HG02642 (cell line): Measurements from ENCODE around the gene DHRS13.

Experiments
- ATAC-seq: cut with Tn5 transposase; IDR thresholded peaks from one replicate; pipeline ENCODE4 v1.9.1; 2021; ENCODE audit warnings: mild to moderate bottlenecking; ENCODE audit not compliant: unreplicated experiment, poor library complexity

The DHRS13 gene

GRCh38 chr17:28902819-28903545 is at the start of gene DHRS13:
TSS of gene DHRS13 (minus strand) at chr17:28903079. CDS start at chr17:28902944, 135 bp downstream.
- ATAC-seq, result peak; percentile 86

DNA sequence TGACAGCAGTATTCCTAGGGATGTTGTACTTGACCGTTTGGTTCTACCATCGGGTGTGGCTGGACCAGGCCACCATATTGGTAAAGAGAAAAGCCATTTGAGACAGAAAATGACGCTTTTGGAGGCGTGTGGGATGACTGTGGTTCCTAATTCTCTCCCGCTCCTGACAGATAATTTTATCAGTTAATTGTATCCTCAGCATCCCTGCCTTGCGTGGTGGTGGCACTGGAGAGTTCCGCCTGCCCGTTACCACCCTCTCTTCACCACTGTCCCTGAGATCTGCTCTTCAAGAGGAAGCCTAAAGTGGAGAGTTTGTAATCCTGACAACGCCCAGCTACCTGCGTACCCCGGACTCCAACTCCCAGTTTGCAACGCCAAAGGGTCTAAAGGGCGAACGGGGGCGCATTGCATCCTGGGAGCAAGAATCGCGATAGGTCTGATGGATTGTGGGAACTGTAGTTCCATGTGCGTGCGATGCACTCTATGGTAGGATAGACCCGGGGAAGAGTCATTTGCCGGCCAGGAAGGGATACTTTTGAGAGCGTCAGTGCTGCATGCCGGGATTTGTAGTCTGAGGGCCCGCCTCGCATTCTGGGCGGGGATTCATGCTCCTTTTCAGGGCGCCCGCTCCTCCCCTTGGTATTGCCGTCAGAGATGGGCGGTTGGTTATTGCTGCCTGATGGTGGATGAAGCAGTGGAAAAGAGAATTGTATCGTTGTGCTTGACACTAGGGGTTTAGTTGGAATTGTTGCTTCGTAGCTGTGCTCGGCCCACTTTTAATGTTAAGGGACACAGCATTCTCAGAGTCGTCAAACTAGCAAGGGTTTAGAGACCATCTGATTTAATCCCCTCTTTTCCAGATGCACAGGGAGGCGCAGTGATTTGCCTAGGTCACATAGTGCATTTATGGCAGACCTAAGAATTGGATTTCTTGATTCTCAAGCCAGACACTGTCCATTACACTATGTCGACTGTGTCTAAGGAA is 49.4 kb upstream of the DHRS13 start:
- ATAC-seq, result peak; percentile 60

- peak; percentile 61 for ATAC-seq
These were observed 48.6 kb upstream of the DHRS13 start, which contains the start of gene PHF12 for GRCh38 chr17:28951428-28951990. TSS of gene PHF12 (minus strand) at chr17:28951518. CDS start at chr17:28950960, 558 bp downstream.

- ATAC-seq, result no peak
These were observed 48.0 kb upstream of the DHRS13 start for GRCh38 chr17:28950752-28951427.

DNA sequence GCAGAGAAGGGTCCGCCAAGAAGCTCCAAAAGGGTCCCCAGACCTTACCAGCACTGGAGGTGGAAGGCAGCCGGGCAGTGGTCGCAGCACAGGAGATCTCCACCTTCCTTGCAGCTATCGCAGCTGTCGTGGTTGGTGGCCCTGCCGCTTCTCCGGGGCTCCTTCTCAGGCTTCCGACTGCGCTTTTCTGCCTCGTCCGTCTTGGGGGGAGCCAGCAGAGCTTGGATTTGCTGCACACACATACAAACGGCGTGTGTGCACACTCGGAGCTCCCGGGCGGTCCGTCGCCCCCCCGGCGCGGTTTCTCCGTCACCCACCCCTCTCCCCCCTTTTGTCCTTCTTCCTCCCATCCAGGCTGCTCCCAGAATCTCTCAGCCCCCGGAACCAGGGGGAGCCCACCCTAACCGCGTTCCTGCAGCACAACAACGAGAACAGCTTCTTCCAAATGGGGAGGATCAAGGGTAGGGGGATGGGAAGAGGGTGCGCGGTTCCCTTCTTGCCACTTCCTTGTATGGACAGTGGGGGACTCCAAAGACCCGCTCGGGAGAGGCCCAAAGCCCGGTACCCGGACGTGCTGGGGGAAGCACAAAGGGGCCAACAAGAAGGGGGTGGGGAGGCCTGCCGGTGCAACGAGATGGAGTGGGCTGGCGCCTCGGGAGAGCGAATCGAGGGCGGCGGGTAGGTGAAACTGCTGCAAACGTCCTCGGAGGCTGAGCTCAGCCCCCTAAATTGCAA is 47.3 kb upstream of the DHRS13 start:
- no peak for ATAC-seq

DNA sequence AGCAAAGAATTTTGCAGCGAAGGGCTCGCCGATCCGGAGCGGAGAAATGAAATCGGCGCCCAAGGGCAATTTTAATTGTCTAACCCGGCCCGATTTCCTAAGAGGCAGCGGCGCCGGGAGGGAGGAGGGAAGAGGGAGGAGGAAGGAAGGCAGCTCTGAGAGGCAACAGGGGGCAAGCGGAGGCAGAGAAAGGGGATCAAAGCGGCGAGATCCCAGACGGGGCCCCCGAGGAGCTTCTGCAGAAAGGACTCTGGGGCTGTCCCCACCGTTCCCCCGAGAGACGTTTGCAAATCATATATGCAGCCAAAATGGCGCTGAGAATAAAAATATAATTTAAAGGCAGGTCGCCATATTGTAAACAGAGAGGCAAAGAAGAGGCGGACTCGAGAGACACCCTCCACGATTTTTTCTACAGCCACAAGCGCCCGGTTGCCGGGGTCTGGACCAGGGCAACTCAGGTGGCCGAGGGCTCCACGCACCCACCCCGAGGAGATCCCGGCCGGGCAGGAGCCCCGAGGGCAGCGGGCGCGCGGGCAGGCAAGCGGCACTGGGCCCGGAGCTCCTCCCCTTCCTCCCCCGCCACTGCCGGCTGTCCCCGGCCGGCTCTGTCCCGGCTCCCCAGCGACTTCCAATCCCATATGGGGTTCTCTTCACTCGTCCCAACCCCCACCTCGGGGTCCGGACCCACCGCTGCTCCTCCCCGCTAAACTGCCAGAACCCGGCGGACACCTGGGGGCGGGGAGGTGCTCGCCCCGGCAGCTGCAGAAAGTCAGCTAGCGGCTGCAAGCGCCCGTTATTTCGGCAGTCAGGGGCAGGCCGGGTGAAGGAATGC is 46.5 kb upstream of the DHRS13 start:
- ATAC-seq, result no peak

DNA sequence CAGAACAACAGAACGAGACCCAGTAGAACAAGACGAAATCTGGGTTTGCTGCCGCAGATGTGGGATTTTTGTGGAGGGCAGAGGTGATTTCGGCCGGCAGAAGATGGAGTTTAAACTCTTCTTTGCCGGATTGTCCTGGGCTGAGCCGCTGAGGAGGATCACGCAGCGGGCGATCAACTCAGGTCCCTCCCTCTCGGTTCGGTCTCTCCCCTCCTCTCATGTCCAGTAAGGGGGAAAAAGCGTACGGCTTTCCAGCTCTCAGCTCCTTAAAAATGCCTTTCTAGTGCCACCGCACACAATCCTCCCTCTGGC is 46.0 kb upstream of the DHRS13 start:
- ATAC-seq, result no peak

DNA sequence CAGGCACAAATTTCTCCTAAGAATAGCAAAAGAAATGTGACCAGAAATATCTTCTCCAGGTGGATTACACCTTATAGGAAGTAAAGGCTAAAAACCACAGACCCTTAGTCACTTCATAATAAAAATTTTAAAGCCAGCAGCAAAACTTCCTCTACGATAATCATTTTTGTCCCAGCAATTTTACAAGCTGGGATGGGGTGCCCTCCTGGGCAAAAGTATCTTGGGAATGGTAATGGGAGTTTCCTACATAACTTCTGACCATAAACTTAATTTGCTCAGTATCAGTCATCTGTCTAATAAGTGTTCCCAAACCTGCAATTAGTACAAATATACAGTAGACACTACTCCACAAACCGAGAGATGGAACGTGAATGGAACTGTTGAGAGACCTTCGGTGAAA is 45.5 kb upstream of the DHRS13 start:
- no peak for ATAC-seq

DNA sequence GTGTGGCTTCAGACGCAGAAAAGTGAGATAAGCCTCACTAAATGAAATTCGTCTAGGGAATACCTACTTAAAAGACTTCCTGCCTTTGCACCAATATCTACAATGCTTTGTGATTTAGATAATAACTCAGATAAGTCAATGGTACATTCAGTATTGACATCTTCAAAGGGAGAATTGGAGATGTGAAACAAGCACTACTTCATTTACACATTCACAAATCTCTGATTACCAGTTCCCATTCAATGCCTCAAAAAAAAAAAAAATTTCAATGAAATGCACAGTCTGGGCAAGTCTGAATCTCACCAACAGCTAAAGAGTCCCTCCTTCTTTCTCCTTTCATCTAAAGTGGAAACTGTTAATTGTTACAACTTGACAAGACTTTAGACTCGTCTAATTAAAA is 44.8 kb upstream of the DHRS13 start:
- ATAC-seq, result no peak

- no peak for ATAC-seq
These were observed 43.4 kb upstream of the DHRS13 start for GRCh38 chr17:28946239-28946638.

DNA sequence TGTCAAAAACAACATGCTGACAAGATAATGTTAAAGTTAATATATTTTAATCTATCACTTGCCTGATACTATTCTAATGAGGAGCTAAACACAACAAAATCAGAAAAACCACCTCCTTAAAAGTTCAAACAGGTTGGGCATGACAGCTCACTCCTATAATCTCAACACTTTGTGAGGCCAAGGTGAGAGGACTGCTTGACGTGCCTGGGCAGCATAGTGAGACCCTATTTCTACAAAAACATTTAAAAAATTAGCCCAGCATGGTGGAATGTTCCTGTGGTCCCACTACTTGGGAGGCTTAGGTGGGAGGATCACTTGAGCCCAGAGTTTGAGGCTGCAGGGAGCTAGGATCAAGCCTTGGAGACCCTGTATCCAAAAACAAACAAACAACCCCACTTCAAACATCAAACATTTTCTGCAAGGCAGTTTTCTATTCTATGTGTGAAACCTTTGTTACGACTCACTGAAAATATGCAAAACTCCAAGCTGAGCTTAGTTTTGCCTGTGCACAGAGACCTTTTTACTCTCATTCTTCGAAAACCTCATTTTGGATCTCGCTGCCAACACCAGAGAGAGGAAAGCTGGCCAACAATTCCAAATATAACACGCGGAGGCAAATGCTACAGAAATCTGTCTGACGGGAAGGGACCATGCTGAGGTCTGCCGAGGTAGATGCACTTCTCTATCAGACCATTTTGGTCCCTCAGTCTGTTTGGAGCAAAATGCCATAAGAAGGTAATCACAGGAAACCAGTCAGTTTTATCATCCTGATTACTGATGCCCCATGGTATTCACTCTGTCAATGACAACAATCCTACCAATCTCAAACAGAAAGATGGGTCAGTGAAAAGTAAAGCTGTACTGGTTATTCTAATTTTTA is 42.2 kb upstream of the DHRS13 start:
- ATAC-seq, result no peak

DNA sequence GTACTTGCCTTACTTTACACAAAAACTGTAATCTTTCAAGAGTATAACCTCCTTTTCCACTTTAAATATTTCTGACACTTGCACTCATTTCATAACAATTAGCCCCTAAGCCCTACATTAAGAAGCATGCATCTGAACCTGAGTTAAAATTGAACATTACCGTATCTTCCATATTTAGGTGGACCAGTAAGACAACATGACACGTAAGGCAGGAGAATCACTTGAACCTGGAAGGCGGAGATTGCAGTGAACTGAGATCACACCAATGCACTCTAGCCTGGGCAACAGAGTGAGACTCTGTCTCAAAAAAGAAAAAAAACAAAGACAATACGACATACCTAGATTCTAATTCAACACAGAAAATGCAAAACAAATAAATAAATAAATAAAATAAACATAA is 41.5 kb upstream of the DHRS13 start:
- ATAC-seq, result no peak

DNA sequence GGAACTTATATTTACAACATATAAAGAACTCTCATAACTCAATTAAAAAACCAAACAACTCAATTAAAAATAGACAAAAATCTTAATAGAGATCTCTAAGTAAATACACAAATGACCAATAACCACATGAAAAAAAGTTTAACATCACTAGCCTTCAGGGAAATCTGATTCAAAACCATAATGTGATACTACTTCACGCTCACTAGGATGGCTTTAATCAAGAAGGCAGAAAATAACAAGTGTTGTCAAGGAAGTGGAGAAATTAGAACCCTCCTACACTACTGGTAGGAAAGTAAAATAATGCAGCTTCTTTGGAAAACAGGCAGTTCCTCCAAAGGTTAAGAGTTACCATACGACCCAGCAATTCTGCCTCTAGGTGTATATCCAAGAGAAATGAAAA is 40.0 kb upstream of the DHRS13 start:
- no peak for ATAC-seq

DNA sequence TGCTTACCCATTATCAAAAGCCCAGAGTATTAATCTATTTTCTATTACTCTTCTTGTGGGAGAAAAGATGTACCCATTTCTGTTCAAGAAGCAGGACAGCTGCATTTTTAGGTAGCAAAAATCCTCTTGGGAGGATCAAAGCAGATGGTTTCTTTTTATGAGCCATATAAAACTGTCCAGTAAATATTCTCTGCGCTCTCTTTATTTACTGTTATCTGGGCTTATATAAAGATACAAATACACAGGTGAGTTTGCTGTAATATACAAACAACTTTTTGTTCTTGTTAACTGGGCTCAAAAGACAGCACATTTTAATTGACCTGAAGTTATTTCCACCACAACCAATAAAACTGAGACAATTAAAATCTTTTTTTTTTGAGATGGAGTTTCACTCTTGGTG is 38.4 kb upstream of the DHRS13 start:
- no peak for ATAC-seq

GRCh38 chr17:28940675-28941074 is 37.8 kb upstream of the DHRS13 start:
- no peak for ATAC-seq

DNA sequence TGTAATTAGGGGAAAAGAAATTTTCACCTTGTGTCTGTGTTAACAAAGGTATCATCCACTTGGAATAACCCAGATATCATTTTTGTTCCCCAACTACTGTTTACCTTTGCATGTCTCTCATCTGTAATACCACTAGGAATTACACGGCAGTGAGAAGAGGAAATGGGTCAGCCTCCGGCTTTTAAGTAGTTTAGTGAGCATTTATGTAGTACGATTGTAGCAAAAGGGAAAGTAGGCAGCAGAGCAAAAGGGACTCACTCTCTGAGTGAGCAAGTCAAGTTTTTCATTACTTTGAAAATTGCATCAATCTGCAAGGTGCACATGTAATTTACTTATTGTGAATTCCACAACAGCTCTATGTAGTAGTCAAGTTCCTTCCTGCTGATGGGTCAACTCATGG is 37.3 kb upstream of the DHRS13 start:
- ATAC-seq, result no peak

DNA sequence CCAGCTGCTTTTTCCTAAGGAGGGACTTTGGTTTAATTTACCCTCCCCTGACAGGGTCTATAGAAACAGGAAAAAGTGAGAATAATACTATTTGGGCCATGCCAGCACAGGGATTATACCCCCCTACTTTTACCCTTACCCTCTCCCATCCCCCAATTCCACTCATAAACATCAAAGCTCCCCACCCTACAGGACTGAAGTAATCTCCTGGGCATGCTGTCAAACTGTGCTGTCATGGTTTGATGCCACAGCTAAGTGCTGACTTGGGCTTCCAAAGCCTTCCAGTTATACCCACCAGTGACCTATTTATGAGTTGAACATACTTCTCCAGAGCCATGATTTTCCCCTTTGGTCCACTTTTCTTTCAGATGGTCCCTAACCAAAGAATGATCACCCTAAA is 35.7 kb upstream of the DHRS13 start:
- ATAC-seq, result no peak

- no peak for ATAC-seq
These were observed 34.3 kb upstream of the DHRS13 start for GRCh38 chr17:28937044-28937729.
